HG02870 (cell line): ENCODE data around the gene MAST2.
"Not testable (repeated sequence)": the region's sequence is repeated elsewhere in the genome, so short reads cannot be mapped to it uniquely, and the experiment has no call there.

Source experiments
- ATAC-seq: cut with Tn5 transposase; IDR thresholded peaks from one replicate; pipeline ENCODE4 v1.9.1; 2021; ENCODE audit warnings: mild to moderate bottlenecking, moderate library complexity; ENCODE audit not compliant: unreplicated experiment

Gene MAST2

GRCh38 chr1:45930258-45931150, 127.1 kb downstream of the MAST2 start:
- ATAC-seq, result no peak

GRCh38 chr1:45932205-45932604, 128.8 kb downstream of the MAST2 start:
- ATAC-seq, result not testable (repeated sequence)

GRCh38 chr1:45934947-45935346, 131.5 kb downstream of the MAST2 start:
- no peak for ATAC-seq

GRCh38 chr1:45938029-45938428, 134.6 kb downstream of the MAST2 start:
- no peak for ATAC-seq

- ATAC-seq, result no peak
Measured at GRCh38 chr1:45942411-45942810, 139.0 kb downstream of the MAST2 start.

GRCh38 chr1:45943185-45943584, 139.8 kb downstream of the MAST2 start:
- ATAC-seq, result no peak

- ATAC-seq, result no peak
Measured at GRCh38 chr1:45945426-45945825, 142.0 kb downstream of the MAST2 start.

GRCh38 chr1:45949462-45949861, 146.1 kb downstream of the MAST2 start:
- ATAC-seq, result not testable (repeated sequence)

- ATAC-seq, result no peak
Measured at GRCh38 chr1:45952072-45952471, 148.7 kb downstream of the MAST2 start.

GRCh38 chr1:45953934-45954847, 150.8 kb downstream of the MAST2 start:
- no peak for ATAC-seq

GRCh38 chr1:45957684-45958083, 154.3 kb downstream of the MAST2 start:
- no peak for ATAC-seq

GRCh38 chr1:45958317-45958716, 154.9 kb downstream of the MAST2 start:
- ATAC-seq, result no peak

GRCh38 chr1:45960930-45961715, 157.7 kb downstream of the MAST2 start:
- no peak for ATAC-seq

GRCh38 chr1:45961936-45962335, 158.5 kb downstream of the MAST2 start:
- not testable (repeated sequence) for ATAC-seq

- ATAC-seq, result no peak
Measured at GRCh38 chr1:45968941-45969666, 165.7 kb downstream of the MAST2 start.

GRCh38 chr1:45969866-45970265, 166.5 kb downstream of the MAST2 start:
- ATAC-seq, result no peak

GRCh38 chr1:45971335-45971734, 167.9 kb downstream of the MAST2 start:
- ATAC-seq, result no peak

- ATAC-seq, result no peak
Measured at GRCh38 chr1:45971922-45972531, 168.6 kb downstream of the MAST2 start.

- no peak for ATAC-seq
Measured at GRCh38 chr1:45972621-45973020, 169.2 kb downstream of the MAST2 start.

GRCh38 chr1:45973121-45973520, 169.7 kb downstream of the MAST2 start:
- ATAC-seq, result no peak
